A549 treated with Hydrocortisone at 1 μM for 4 hours (cell line): ENCODE results near the gene ABCG8. TPM values are rescaled to one million over a fixed set of nuclear protein-coding genes. Genes with fewer than 3 reads are reported as not detected.

Experiments used
- total RNA-seq: library from RNA; stranded (reverse); fragments of 200-300 nt; extraction: Qiagen RNA extraction; gene quantifications from 5 replicates; pipeline ENCODE4 v1.2.3, GENCODE V29; 2022

Gene ABCG8
- 0.01 TPM in 1 of 5 replicates, not detected in the others for total RNA-seq

GRCh38 chr2:43838560-43839267 lies at the start of gene ABCG8, which contains the start of gene ABCG5:
Gene ABCG8, plus strand, starts transcription at chr2:43838971. Its CDS starts 83 bp downstream, at chr2:43839054.
Gene ABCG5, minus strand, starts transcription at chr2:43838839. Its CDS starts 160 bp downstream, at chr2:43838679.

Other genes with a start within 250 kb of the ABCG8 start
- gene THADA, start 242.9 kb upstream of the ABCG8 start, total RNA-seq, result 19.5 to 23.3 TPM (median 21.9 TPM) in 5 replicates
- 1.5 to 2.4 TPM (median 2.1 TPM) in 5 replicates for gene PLEKHH2, start 201.7 kb upstream of the ABCG8 start, total RNA-seq
- 2.3 to 2.7 TPM (median 2.6 TPM) in 5 replicates for gene C1GALT1C1L, start 162.5 kb upstream of the ABCG8 start, total RNA-seq
- 14.4 to 20.8 TPM (median 17.0 TPM) in 5 replicates for gene DYNC2LI1, start 64.9 kb upstream of the ABCG8 start, total RNA-seq
- not detected in 5 replicates for gene ABCG5, start 132 bp upstream of the ABCG8 start, total RNA-seq
- gene LRPPRC, start 157.0 kb downstream of the ABCG8 start, total RNA-seq, result 84.1 to 109 TPM (median 92.9 TPM) in 5 replicates